Testis (tissue), 5 donors: ENCODE data around the gene LNX1. TPM values are rescaled to one million over a fixed set of nuclear protein-coding genes. Genes with fewer than 3 reads are reported as not detected.

Source experiments
- DNase-seq: peaks from one replicate; pipeline ENCODE4 v3.0.0-alpha.2; 2019
- H3K27ac ChIP-seq, 2 donors: fragments of 200-600 bp; sonication (generic); one replicate each; pipeline ENCODE4 v1.5.1; 2019
- H3K27me3 ChIP-seq: fragments of 200-600 bp; sonication (generic); one replicate; pipeline ENCODE4 v1.5.1; 2019
- H3K36me3 ChIP-seq: fragments of 200-600 bp; sonication (generic); one replicate; pipeline ENCODE4 v1.5.1; 2017; ENCODE audit warnings: low read depth; ENCODE audit errors: missing control alignments
- H3K4me1 ChIP-seq: fragments of 200-600 bp; sonication (generic); one replicate; pipeline ENCODE4 v1.5.1; 2019
- H3K4me3 ChIP-seq, 2 donors: fragments of 200-600 bp; sonication (generic); one replicate each; pipeline ENCODE4 v1.5.1; 2017 to 2019
- H3K9me3 ChIP-seq: fragments of 200-600 bp; sonication (generic); one replicate; pipeline ENCODE4 v1.5.1; 2017
- POLR2A ChIP-seq: fragments of 450-650 bp; IDR thresholded peaks from one replicate; pipeline ENCODE4 v1.6.1; 2017; ENCODE audit warnings: antibody characterized with exemption, mild to moderate bottlenecking, moderate library complexity
- WGBS, 2 donors: methylation state at CpG; one replicate each; pipeline ENCODE4 v1.1.5; 2018; 5-methylcytosine and 5-hydroxymethylcytosine counted together
- intact Hi-C: fragments of 100-400 bp; cut with DNase I; formaldehyde crosslinking; loops from one replicate; pipeline ENCODE4 v1.15.1; 2023; ENCODE audit warnings: low total_unique reads
- long read RNA-seq, 2 donors: transcript quantifications; one replicate each; lab custom pipeline, GENCODE V29; 2026
- polyA plus RNA-seq: library from polyadenylated mRNA; stranded (reverse); fragments of 350-450 nt; fragmentation: Illumina TruSeq; extraction: RNeasy Lipid Tissue Mini Kit (QIAGEN cat#74804); gene quantifications from one replicate; pipeline ENCODE4 v1.2.3, GENCODE V29; 2014; ENCODE audit warnings: low read depth, low replicate concordance; ENCODE audit not compliant: insufficient read depth
- total RNA-seq, 2 donors: library from RNA; depleted of rRNA; stranded (reverse); fragments of >200 nt; gene quantifications; one replicate each; pipeline ENCODE4 v1.2.3, GENCODE V29; 2016
- TF ChIP-seq, protein P1 (sequence below), 3 experiments: fragments of 450-650 bp in 2 of 3; fragments of 200-600 bp in 1 of 3; sonication (generic) in 1 of 3; IDR thresholded peaks; one replicate each; pipeline ENCODE4 v1.5.1; 2016 to 2019; ENCODE audit warnings: antibody characterized with exemption in 3 of 3, mild to moderate bottlenecking in 2 of 3, moderate library complexity in 1 of 3

LNX1 gene
- 1 to 10 TPM; 4.3 to 5.8 TPM for total RNA-seq
- polyA plus RNA-seq = 8.3 TPM
- long read RNA-seq, donor 1 = 0 reads
- long read RNA-seq, donor 2, partial matches to known transcripts = 43 of 43 reads
- long read RNA-seq, donor 2, other reads (novel, unspliced or antisense) = 0 of 43 reads

DNA sequence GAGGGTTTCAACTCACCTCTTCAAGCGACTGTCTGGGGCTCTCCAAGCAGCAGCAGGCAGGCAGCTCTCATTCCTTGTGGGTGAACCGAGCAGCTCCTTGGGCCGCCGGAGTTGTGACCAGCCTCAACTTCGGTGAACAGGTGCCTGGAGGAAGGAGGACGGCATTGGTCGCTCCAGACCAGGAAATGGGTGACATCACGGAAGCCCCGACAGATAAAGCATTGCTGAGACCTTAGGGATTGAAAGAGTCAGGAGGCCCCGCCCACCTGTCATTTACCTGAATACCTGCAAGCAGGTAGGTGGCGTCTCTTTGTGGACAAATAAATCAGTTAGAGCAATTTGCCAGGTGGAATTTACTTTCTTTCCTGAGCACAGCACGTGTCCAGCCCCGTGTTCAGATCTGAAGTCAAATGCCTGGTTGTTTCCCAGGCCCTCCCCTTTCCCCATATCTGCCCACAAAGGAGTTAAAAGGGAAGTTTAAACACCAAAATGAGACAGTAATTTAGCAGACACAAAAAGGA, at the start of gene LNX1:
LNX1 (minus strand) TSS at position 115 of the 521 bp plus-strand sequence. CDS start 17,484 bp downstream, outside the sequence.
- no peak within 1 kb of the TSS for H3K27ac ChIP-seq
- TF ChIP-seq, protein P1, sequence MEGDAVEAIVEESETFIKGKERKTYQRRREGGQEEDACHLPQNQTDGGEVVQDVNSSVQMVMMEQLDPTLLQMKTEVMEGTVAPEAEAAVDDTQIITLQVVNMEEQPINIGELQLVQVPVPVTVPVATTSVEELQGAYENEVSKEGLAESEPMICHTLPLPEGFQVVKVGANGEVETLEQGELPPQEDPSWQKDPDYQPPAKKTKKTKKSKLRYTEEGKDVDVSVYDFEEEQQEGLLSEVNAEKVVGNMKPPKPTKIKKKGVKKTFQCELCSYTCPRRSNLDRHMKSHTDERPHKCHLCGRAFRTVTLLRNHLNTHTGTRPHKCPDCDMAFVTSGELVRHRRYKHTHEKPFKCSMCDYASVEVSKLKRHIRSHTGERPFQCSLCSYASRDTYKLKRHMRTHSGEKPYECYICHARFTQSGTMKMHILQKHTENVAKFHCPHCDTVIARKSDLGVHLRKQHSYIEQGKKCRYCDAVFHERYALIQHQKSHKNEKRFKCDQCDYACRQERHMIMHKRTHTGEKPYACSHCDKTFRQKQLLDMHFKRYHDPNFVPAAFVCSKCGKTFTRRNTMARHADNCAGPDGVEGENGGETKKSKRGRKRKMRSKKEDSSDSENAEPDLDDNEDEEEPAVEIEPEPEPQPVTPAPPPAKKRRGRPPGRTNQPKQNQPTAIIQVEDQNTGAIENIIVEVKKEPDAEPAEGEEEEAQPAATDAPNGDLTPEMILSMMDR (IDR thresholded peaks at IDR 0.05) = no peak
- no peak for TF ChIP-seq POLR2A
- no peak for DNase-seq
- H3K36me3 ChIP-seq = no peaks in the 10 kb centered on the region
- no peaks in the 10 kb centered on the region for H3K27me3 ChIP-seq
- 51 to 58% methylated on average over 13 of the region's 13 CpGs for WGBS, 2 donors
- H3K9me3 ChIP-seq = no peaks in the 10 kb centered on the region
- H3K4me3 ChIP-seq = no peak within 1 kb of the TSS
- intact Hi-C loops = no loop called here
- H3K4me1 ChIP-seq = no peaks in the 10 kb centered on the region

DNA sequence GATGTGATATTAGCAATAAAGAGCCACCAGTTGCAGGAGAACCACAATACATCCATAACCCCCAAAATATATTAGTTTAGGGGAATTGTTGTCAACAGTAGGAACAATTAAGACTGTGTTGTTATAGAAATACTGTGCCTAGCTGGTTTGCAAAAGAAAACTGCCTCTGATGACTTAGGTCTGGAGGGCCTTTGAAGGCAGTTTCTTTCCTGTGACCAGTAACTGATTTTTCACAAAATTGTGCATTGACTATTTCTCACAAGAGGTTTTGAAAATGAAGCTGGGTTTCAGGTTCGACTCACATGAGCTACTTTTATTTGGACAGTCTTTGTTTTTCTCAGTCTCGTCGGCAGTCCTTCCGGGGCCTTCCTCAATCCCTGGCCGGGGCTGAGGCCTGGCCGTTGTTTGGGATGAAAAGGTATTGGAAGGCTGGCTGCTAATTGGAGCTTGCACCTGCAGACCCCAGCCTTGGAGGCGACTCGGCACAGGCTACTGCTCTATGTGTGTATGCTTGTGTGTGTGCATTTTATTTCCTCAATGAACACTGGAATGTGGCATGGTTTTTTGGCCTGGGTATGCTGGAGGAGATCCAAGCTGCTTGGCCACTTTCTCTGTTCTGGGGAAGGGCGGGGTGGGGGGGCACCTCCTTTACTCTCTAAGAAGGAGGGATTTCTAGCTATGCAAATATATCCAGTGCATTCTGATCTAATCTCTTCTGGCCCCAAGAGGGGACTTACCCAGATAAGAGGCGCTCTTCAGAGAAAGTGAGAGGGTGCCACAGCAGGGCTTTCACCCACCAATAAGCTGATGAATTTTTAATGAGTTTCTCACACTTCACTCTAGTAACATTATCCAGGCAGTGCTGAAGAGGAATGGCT, 49.5 kb upstream of the LNX1 start:
- no peaks in the 10 kb centered on the region for H3K4me1 ChIP-seq
- TF ChIP-seq POLR2A = no peak
- TF ChIP-seq, protein P1 (IDR thresholded peaks at IDR 0.05) = no peak
- no peak overlapping the region for H3K4me3 ChIP-seq
- WGBS, 2 donors = 77 to 79% methylated on average over 10 of the region's 10 CpGs
- H3K27ac ChIP-seq = no peak overlapping the region
- no peaks in the 10 kb centered on the region for H3K9me3 ChIP-seq
- intact Hi-C loops = no loop called here
- no peak for DNase-seq
- H3K36me3 ChIP-seq = no peaks in the 10 kb centered on the region
- H3K27me3 ChIP-seq = no peaks in the 10 kb centered on the region

DNA sequence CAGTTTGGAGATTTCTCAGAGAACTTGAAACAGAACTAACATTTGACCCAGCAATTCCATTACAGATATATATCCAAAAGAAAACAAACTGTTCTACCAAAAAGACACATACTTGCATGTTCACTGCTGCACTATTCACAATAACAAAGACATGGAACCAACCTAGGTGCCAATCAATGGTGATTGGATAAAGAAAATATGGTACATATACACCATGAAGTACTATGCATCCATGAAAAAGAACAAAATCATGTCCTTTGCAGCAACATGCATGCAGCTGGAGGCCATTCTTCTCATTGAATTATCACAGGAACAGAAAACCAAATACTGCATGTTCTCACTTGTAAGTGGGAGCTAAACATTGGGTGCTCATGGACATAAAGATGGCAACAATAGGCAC, 47.6 kb upstream of the LNX1 start:
- TF ChIP-seq, protein P1 (IDR thresholded peaks at IDR 0.05) = no peak
- no peak for TF ChIP-seq POLR2A
- no peak overlapping the region for H3K4me3 ChIP-seq
- intact Hi-C loops = no loop called here
- no peaks in the 10 kb centered on the region for H3K9me3 ChIP-seq
- H3K27me3 ChIP-seq = no peaks in the 10 kb centered on the region
- no peak overlapping the region for H3K27ac ChIP-seq
- H3K4me1 ChIP-seq = peaks cover 6% of the 10 kb centered on the region
- no peaks in the 10 kb centered on the region for H3K36me3 ChIP-seq
- DNase-seq = no peak

DNA sequence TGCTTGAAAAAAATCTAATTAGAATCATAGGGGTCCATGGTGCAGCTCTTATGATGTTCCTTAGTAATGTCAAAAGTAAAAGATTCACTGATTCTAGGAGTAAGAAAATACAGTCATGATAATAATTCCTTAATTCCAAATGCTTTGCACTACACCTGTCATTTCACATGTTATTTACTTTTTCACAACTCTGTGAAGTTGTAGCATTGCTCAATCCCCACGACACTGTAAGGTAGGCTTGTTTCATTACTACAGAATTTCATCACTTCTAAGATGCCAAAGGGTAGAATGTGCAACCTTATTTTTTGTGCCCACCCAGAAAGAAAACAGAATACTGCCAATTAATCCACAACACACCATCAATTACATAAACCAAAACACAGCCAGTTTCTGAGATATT, 46.1 kb upstream of the LNX1 start:
- TF ChIP-seq POLR2A = no peak
- TF ChIP-seq, protein P1 (IDR thresholded peaks at IDR 0.05) = no peak
- Histone ChIP-seq H3K4me1 (peaks cover 6% of the 10 kb centered on the region), H3K4me3 (no peak overlapping the region), H3K9me3 (no peaks in the 10 kb centered on the region), H3K27ac (no peak overlapping the region), H3K36me3 (no peaks in the 10 kb centered on the region), H3K27me3 (no peaks in the 10 kb centered on the region)
- intact Hi-C loops = no loop called here
- DNase-seq = no peak
- WGBS, 2 donors = 85 to 95% methylated on average over 1 of the region's 1 CpG
